K562 (cell line): Measurements from ENCODE around the gene NUP107. TPM values are rescaled to one million over a fixed set of nuclear protein-coding genes. Genes with fewer than 3 reads are reported as not detected.

ENCODE experiments used
- ATAC-seq: fragments of 200-7000 bp; cut with Tn5 transposase; 3 replicates; pipeline ENCODE4 v1.9.1; 2020; ENCODE audit warnings: moderate library complexity
- BruUV-seq: library from RNA; stranded (reverse); fragments of 400-500 nt; replicated peaks from 2 replicates; lab custom pipeline; 2021; lab: Mats Ljungman, UMichigan
- CTCF ChIA-PET: fragments of 300-600 bp; formaldehyde crosslinking; extraction: SDS; loops from one replicate; lab custom pipeline; 2021; ENCODE audit warnings: low intra/inter-chr PET ratio; lab: Yijun Ruan, JAX
- POLR2A ChIA-PET: fragments of 300-600, 350-650 bp; sonication (Branson Sonifier 250); formaldehyde crosslinking; extraction: SDS; loops from one replicate; lab custom pipeline; 2021; ENCODE audit warnings: antibody characterized with exemption, inconsistent platforms; lab: Yijun Ruan, JAX
- DNase-seq, 4 experiments: peaks; one replicate each; pipeline versions ENCODE4 v3.0.0 to v3.0.0-alpha.2; 2011 to 2018; ENCODE audit warnings: low spot score in 3 of 4, mixed read lengths in 3 of 4; ENCODE audit errors: extremely low read depth in 1 of 4
- FAIRE-seq: peaks from 2 replicates; lab custom pipeline; 2011; peaks lifted over from hg19 to GRCh38; lab: Jason Lieb, UNC
- H2AFZ ChIP-seq: 2 replicates; pipeline ENCODE4 v1.6.0; 2011; ENCODE audit warnings: low read depth, low read length, control low read depth, inconsistent platforms
- H3K27ac ChIP-seq: fragments of 200-600 bp; 3 replicates; pipeline ENCODE4 v1.8.0; 2011; ENCODE audit warnings: low read depth, mild to moderate bottlenecking, control low read depth, inconsistent platforms, low read length, moderate library complexity, mixed read lengths; ENCODE audit errors: extremely low read depth
- H3K27me3 ChIP-seq, 2 experiments: fragments of 300-600 bp in 1 of 2; 2 replicates in 1 of 2; 3 replicates in 1 of 2; pipeline versions ENCODE4 v1.6.0 to v1.8.0; 2011; ENCODE audit warnings: inconsistent platforms in 2 of 2, low read length in 2 of 2, mild to moderate bottlenecking in 1 of 2, mixed read lengths in 1 of 2, moderate library complexity in 1 of 2; ENCODE audit not compliant: control insufficient read depth in 2 of 2, insufficient read depth in 2 of 2
- H3K36me3 ChIP-seq: fragments of 300-600 bp; 3 replicates; pipeline ENCODE4 v1.8.0; 2011; ENCODE audit warnings: mild to moderate bottlenecking, low read length, inconsistent platforms; ENCODE audit not compliant: control insufficient read depth, insufficient read depth
- H3K4me1 ChIP-seq, 2 experiments: fragments of 200-600 bp in 1 of 2; replicated peaks in 1 of 2; 2 replicates in 1 of 2; 3 replicates in 1 of 2; pipeline versions ENCODE4 v1.5.1 to v1.8.0; 2011; ENCODE audit warnings: inconsistent platforms in 2 of 2, low read length in 2 of 2, mild to moderate bottlenecking in 1 of 2, mixed read lengths in 1 of 2, moderate library complexity in 1 of 2; ENCODE audit not compliant: control insufficient read depth in 2 of 2, insufficient read depth in 2 of 2
- H3K4me2 ChIP-seq: 2 replicates; pipeline ENCODE4 v1.6.1; 2011; ENCODE audit warnings: low read length, control low read depth, inconsistent platforms, mixed read lengths; ENCODE audit not compliant: insufficient read depth
- H3K4me3 ChIP-seq: fragments of 200-600 bp; sonication (generic), shearing (Covaris generic); 2 replicates; pipeline ENCODE4 v1.5.1; 2016; ENCODE audit warnings: control low read depth, inconsistent platforms
- H3K79me2 ChIP-seq: fragments of 200-600 bp; 3 replicates; pipeline ENCODE4 v1.8.0; 2011; ENCODE audit warnings: low read length, inconsistent platforms; ENCODE audit not compliant: control insufficient read depth, insufficient read depth
- H3K9ac ChIP-seq, 2 experiments: 2 replicates each; pipeline versions ENCODE4 v1.6.0 to v1.6.1; 2011; ENCODE audit warnings: low read depth in 2 of 2, low read length in 2 of 2, control low read depth in 1 of 2, inconsistent platforms in 1 of 2, mild to moderate bottlenecking in 1 of 2, mixed read lengths in 1 of 2; ENCODE audit not compliant: insufficient read depth in 1 of 2
- H3K9me1 ChIP-seq: one replicate; pipeline ENCODE4 v1.6.0; 2011; ENCODE audit warnings: inconsistent platforms, mild to moderate bottlenecking, low read length, moderate library complexity; ENCODE audit not compliant: control insufficient read depth, insufficient read depth
- H3K9me3 ChIP-seq: replicated peaks from 2 replicates; pipeline ENCODE4 v1.5.1; 2011; ENCODE audit warnings: low read depth, low read length, inconsistent platforms; ENCODE audit not compliant: control insufficient read depth, insufficient read depth
- H4K20me1 ChIP-seq: replicated peaks from 2 replicates; pipeline ENCODE4 v1.6.1; 2011; ENCODE audit warnings: low read length, inconsistent platforms, mixed read lengths; ENCODE audit not compliant: control insufficient read depth, insufficient read depth
- AFF4 ChIP-seq: sonication (generic); formaldehyde crosslinking; IDR thresholded peaks from 2 replicates; pipeline ENCODE4 v1.8.0; 2023; ENCODE audit warnings: mild to moderate bottlenecking, missing genetic modification reagents
- BRD4 ChIP-seq: fragments of 200-600 bp; sonication (generic); IDR thresholded peaks from 2 replicates; pipeline ENCODE4 v1.6.1; 2017; ENCODE audit warnings: inconsistent platforms
- CHD4 ChIP-seq: fragments of 200-600 bp; sonication (generic); IDR thresholded peaks from 3 replicates; pipeline ENCODE4 v1.6.1; 2012; ENCODE audit warnings: low read depth, mild to moderate bottlenecking, mixed read lengths, low read length, inconsistent platforms; ENCODE audit not compliant: insufficient read depth, insufficient replicate concordance, poor library complexity, severe bottlenecking
- CUX1 ChIP-seq: fragments of 200-800 bp; sonication (Bioruptor generic); IDR thresholded peaks from 2 replicates; pipeline ENCODE4 v1.6.1; 2016; ENCODE audit warnings: missing genetic modification characterization, missing compliant biosample characterization
- ELF1 ChIP-seq: fragments of 200-800 bp; sonication (Bioruptor generic); IDR thresholded peaks from 2 replicates; pipeline ENCODE4 v1.6.1; 2016; ENCODE audit warnings: missing genetic modification characterization, missing compliant biosample characterization
- HCFC1 ChIP-seq: IDR thresholded peaks from 2 replicates; pipeline ENCODE4 v1.6.1; 2012; ENCODE audit warnings: low read depth, low read length, improper control_type of control experiment
- LEF1 ChIP-seq: fragments of 450-650 bp; IDR thresholded peaks from 2 replicates; pipeline ENCODE4 v1.6.1; 2016; ENCODE audit warnings: mild to moderate bottlenecking
- RFX5 ChIP-seq: IDR thresholded peaks from 2 replicates; pipeline ENCODE4 v1.6.1; 2011; ENCODE audit warnings: low read depth, mild to moderate bottlenecking, improper control_type of control experiment, low read length
- SAP30 ChIP-seq: fragments of 200-600 bp; sonication (generic); IDR thresholded peaks from 2 replicates; pipeline ENCODE4 v1.6.1; 2012; ENCODE audit warnings: borderline replicate concordance, low read depth, mild to moderate bottlenecking, moderate library complexity, low read length, control low read depth, inconsistent platforms; ENCODE audit not compliant: insufficient read depth, poor library complexity, severe bottlenecking
- SIN3A ChIP-seq, 2 experiments: fragments of 150-350 bp in 1 of 2; IDR thresholded peaks; 2 replicates each; pipeline ENCODE4 v1.6.1; 2011 to 2016; ENCODE audit warnings: borderline replicate concordance in 2 of 2, low read depth in 2 of 2, low read length in 2 of 2, mild to moderate bottlenecking in 2 of 2, moderate library complexity in 2 of 2; ENCODE audit not compliant: control insufficient read depth in 1 of 2
- SIN3B ChIP-seq: fragments of 450-650 bp; IDR thresholded peaks from 2 replicates; pipeline ENCODE4 v1.6.1; 2017; ENCODE audit warnings: low read depth, mild to moderate bottlenecking, moderate library complexity
- SMARCC2 ChIP-seq: fragments of 450-650 bp; IDR thresholded peaks from 2 replicates; pipeline ENCODE4 v1.6.1; 2017; ENCODE audit warnings: antibody characterized with exemption, moderate library complexity, mild to moderate bottlenecking, low read depth
- TCF7 ChIP-seq: sonication (generic); IDR thresholded peaks from 2 replicates; pipeline ENCODE4 v1.6.1; 2016; ENCODE audit warnings: antibody characterized with exemption, borderline replicate concordance
- WGBS: fragments of 100-300 bp; shearing (Covaris generic); methylation state at CpG from one replicate; pipeline ENCODE4 v1.1.6; 2016; ENCODE audit warnings: low coverage, mixed read lengths; ENCODE audit not compliant: insufficient coverage; ENCODE audit errors: missing lambda C conversion rate; 5-methylcytosine and 5-hydroxymethylcytosine counted together
- in situ Hi-C: fragments of 300-500 bp; cut with MboI; formaldehyde crosslinking; loops from 4 replicates; pipeline ENCODE4 v1.15.0; 2018; ENCODE audit warnings: inconsistent platforms, mixed read lengths
- intact Hi-C: fragments of 100-400 bp; cut with micrococcal nuclease; formaldehyde crosslinking; loops from 2 replicates; pipeline ENCODE4 v1.14.2; 2022
- polyA plus RNA-seq, 8 experiments: library from polyadenylated mRNA; depleted of rRNA in 4 of 8; stranded (reverse) in 5 of 8; unstranded in 3 of 8; fragments of >200 nt; fragmentation: Nextera tagmentation in 2 of 8; fragmentation: Illumina TruSeq in 1 of 8; extraction: Ambion mirVana in 2 of 8; extraction: Trizol in 1 of 8; gene quantifications; 2 replicates each; pipeline versions ENCODE4 v1.2.1 to v1.2.3, GENCODE V29; 2011 to 2014; ENCODE audit warnings: inconsistent platforms in 1 of 8, missing spikeins in 1 of 8
- total RNA-seq, 7 experiments: library from RNA; depleted of rRNA in 6 of 7; stranded (reverse); fragments of >200 nt in 6 of 7; fragmentation: Illumina TruSeq in 2 of 7; extraction: Trizol in 2 of 7; gene quantifications; 2 replicates each; pipeline versions ENCODE4 v1.2.1 to v1.2.3, GENCODE V29; 2011 to 2021; ENCODE audit warnings: low replicate concordance in 1 of 7

The NUP107 gene
- total and polyA plus RNA-seq, 9 of the 15 experiments (the other 6 are each of a cell fraction or from before 2014, with no cell fraction given) = 129 to 277 (median 199) TPM

GRCh38 chr12:68686262-68686594 is 550 bp upstream of the NUP107 start:
- Histone ChIP-seq H3K79me2 (peaks cover 44% of the 10 kb centered on the region), H3K4me2 (peak overlapping the region; percentile 98), H4K20me1 (no peaks in the 10 kb centered on the region), H2AFZ (peak overlapping the region; percentile 67), H3K36me3 (peaks cover 30% of the 10 kb centered on the region), H3K27me3 (no peaks in the 10 kb centered on the region), H3K9me3 (no peaks in the 10 kb centered on the region), H3K4me3 (peak overlapping the region; percentile 85), H3K9ac (peak overlapping the region; percentile 99; a peak in 3 of 4 replicates), H3K27ac (peak overlapping the region; percentile 98), H3K9me1 (no peaks in the 10 kb centered on the region), H3K4me1 (peaks cover 5 to 14% of the 10 kb centered on the region in 2 experiments; a peak in 3 of 5 replicates)
- intact Hi-C loops = loop anchor here (2.0 kb wide), 1 partner anchor 75 kb away; the partner anchor contains the start of gene RAP1B
- FAIRE-seq = no peak
- WGBS = 3% methylated on average over 3 of the region's 3 CpGs
- TSS peak; percentile 88 for BruUV-seq
- ChIA-PET CTCF (no interaction called here), POLR2A (interaction anchor here (0.6 to 1.4 kb wide), 5 partner anchors 9 to 63 kb away, joined by 3 to 5 read pairs (median 4); partner anchors contain the start of gene SLC35E3)
- no peak for DNase-seq
- no peak for ATAC-seq
- in situ Hi-C loops = no loop called here
- TF ChIP-seq SIN3B = no peak
- no peak for TF ChIP-seq RFX5
- TF ChIP-seq AFF4 = no peak
- TF ChIP-seq SIN3A (IDR thresholded peaks at IDR 0.05; ENCODE audit: borderline replicate concordance in 2 of 2, control insufficient read depth in 1 of 2, low read depth in 2 of 2, low read length in 2 of 2) = no peak
- no peak for TF ChIP-seq CUX1
- 0 out of 2 replicates have a peak, but pooled peaks have one; percentile 52 for TF ChIP-seq LEF1
- TF ChIP-seq HCFC1 = no peak
- peak; percentile 73; the same call in 1 of the 2 replicates for TF ChIP-seq BRD4
- peak; percentile 54 for TF ChIP-seq CHD4
- TF ChIP-seq TCF7 = 0 out of 2 replicates have a peak, but pooled peaks have one; percentile 2
- TF ChIP-seq SMARCC2 = peak; percentile 45; the same call in 1 of the 2 replicates
- no peak for TF ChIP-seq SAP30
- TF ChIP-seq ELF1 (tag) = no peak
